Subcutaneous abdominal adipose tissue (tissue), 5 donors: Measurements from ENCODE around the gene C1QL1.

Experiments
- H3K27ac ChIP-seq: one replicate; pipeline ENCODE4 v1.7.0; 2013; ENCODE audit warnings: low read depth, mild to moderate bottlenecking, inconsistent platforms, low read length, moderate library complexity
- H3K27me3 ChIP-seq, 5 donors: one replicate each; pipeline ENCODE4 v1.7.0; 2013; ENCODE audit warnings: low read length in 5 of 5, inconsistent platforms in 1 of 5; ENCODE audit not compliant: control insufficient read depth in 5 of 5, insufficient read depth in 4 of 5
- H3K36me3 ChIP-seq, 5 donors: one replicate each; pipeline ENCODE4 v1.7.0; 2013; ENCODE audit warnings: low read length in 5 of 5; ENCODE audit not compliant: control insufficient read depth in 5 of 5, insufficient read depth in 5 of 5
- H3K4me1 ChIP-seq, 5 donors: one replicate each; pipeline ENCODE4 v1.7.0; 2013; ENCODE audit warnings: low read length in 5 of 5, mild to moderate bottlenecking in 3 of 5, moderate library complexity in 1 of 5; ENCODE audit not compliant: control insufficient read depth in 5 of 5, insufficient read depth in 5 of 5
- H3K4me3 ChIP-seq, 5 donors: one replicate each; pipeline ENCODE4 v1.7.0; 2013; ENCODE audit warnings: low read length in 5 of 5, low read depth in 1 of 5
- H3K9ac ChIP-seq, 5 donors: one replicate each; pipeline ENCODE4 v1.7.0; 2013; ENCODE audit warnings: low read length in 5 of 5, mild to moderate bottlenecking in 4 of 5, moderate library complexity in 3 of 5
- H3K9me3 ChIP-seq, 5 donors: one replicate each; pipeline ENCODE4 v1.7.0; 2013; ENCODE audit warnings: low read length in 5 of 5; ENCODE audit not compliant: control insufficient read depth in 5 of 5
- donor health status: healthy.
- donor health status: healthy.
- donor health status: healthy.
- donor health status: healthy.
- donor health status: healthy.

C1QL1 gene

DNA sequence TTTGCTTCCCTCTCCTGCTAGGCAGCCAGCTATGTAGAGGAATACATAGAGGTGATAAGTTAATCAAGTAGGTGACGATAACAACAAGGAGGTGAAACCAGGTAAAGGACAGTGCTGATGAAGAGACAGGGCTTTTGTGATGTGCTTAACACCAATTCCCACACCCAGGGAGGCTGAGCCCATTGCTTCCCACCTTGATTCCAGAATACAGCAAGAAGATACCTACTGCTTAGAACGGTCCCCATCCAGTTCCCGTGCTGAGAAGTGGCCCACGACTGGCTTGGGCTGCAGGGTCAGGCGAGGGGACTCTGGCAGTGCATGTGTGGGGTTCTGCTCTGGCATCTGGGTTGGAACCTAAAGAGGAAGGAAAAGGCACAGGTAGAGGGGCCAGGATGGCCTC lies 36.7 kb downstream of the C1QL1 start:
- Histone ChIP-seq H3K9me3 (no peaks in the 10 kb centered on the region), H3K36me3 (no peaks in the 10 kb centered on the region), H3K9ac (no peak overlapping the region), H3K27ac (no peak overlapping the region), H3K4me1 (no peaks in the 10 kb centered on the region), H3K27me3 (no peaks in the 10 kb centered on the region), H3K4me3 (no peak overlapping the region)

DNA sequence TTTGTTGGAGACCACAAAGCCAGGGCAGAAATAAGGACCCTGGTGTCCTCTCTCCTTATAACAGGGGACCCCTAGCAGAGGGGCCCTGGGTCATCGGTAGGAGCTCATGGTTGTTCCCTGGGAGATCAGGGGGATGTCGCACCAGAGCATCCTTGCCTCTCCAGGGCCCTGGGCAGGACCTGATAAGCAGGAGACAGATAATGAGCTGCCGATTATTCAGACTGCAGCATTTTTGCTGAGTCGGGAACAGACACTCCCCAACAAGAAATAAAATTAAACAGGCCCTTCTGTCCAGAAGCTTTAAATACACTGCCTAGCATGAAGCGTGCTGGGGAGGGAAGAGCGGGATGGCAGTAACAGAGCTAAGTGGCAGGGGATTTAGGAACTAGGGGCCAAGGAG lies 37.4 kb downstream of the C1QL1 start:
- H3K9me3 ChIP-seq, result no peaks in the 10 kb centered on the region
- no peaks in the 10 kb centered on the region for H3K36me3 ChIP-seq
- H3K9ac ChIP-seq, result no peak overlapping the region
- no peaks in the 10 kb centered on the region for H3K27me3 ChIP-seq
- no peaks in the 10 kb centered on the region for H3K4me1 ChIP-seq
- no peak overlapping the region for H3K4me3 ChIP-seq
- no peak overlapping the region for H3K27ac ChIP-seq

DNA sequence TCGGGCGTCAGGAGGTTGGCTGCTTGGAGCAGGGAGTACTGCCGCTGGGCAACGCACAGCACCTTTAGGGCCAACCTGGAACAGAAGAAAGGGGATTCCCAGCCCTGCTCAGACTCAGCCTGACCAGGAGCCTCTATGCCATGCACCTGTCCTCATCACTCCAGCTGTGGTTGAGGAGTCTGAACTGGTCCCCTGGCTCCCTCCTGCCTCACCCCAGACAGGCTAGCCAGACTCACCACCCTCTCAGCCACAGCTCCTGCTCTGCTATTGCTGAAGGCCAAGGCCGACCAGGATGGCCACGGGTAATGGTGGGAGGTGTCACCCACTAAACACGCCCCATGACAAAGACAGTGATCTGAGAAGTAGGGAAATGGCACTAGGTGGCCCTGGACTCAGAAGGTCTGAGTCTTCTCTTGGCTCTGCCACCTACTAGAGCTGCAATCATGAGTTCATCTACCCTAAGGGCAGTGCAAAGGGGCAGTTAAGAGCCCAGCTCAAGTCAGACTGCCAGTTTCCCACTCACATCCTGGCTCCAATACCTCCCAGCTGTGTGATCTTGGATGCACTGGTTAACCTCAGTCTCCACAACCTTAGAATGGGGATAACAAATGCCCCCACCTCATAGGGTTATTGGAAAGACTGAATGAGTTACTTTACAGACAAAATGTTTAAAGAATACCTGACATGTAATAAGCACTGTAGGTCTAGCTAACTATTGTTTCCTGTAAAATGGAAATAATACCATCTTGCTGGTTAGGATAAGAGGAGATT lies 39.0 kb downstream of the C1QL1 start:
- Histone ChIP-seq H3K27ac (no peak overlapping the region), H3K36me3 (no peaks in the 10 kb centered on the region), H3K9ac (peak overlapping the region in 1 of 5 donors; percentile 24), H3K27me3 (no peaks in the 10 kb centered on the region), H3K4me3 (no peak overlapping the region), H3K9me3 (no peaks in the 10 kb centered on the region), H3K4me1 (no peaks in the 10 kb centered on the region)

DNA sequence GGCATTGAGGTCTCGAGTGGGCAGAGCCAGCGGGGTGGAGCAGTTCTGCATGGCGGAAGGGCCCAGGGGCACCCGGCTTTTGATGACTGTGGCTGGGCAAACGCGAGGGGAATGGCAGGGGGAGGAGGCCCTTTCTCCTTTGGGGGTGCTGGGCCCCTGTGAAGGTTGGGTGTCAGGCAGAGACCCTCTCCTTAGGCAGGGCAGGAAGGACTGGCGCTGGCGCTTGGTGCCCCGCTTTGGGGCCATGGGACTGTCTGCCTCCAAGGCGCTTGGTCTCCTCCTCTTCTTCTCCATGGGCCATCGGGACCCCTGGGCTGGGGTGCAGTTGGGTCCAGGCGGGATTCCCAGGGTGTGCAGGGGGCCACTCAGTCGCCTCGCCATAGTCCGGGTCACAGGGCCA lies 40.0 kb downstream of the C1QL1 start:
- no peak overlapping the region for H3K4me3 ChIP-seq
- H3K27me3 ChIP-seq, result no peaks in the 10 kb centered on the region
- no peaks in the 10 kb centered on the region for H3K36me3 ChIP-seq

DNA sequence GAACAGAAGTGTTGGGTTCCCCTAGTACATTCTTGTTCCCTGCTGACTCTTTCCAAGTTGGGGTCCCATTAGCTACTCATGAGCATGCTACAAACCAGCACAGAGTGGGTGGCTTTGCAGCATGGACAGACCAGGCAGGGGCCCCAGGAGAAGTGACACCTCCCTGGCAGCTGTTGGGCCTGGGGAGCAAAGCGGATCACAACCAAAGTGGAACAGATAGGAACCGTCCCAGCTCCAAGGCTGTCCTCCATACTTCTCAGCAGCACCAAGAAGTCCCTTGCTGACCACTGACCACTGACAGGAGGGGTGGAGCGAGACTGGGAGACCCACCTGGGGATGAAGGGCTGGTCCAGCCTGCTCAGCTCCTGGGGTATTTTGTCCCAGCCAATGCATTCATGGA lies 40.4 kb downstream of the C1QL1 start:
- no peaks in the 10 kb centered on the region for H3K27me3 ChIP-seq
- H3K4me1 ChIP-seq, result no peaks in the 10 kb centered on the region
- no peaks in the 10 kb centered on the region for H3K36me3 ChIP-seq
- H3K4me3 ChIP-seq, result no peak overlapping the region
- no peak overlapping the region for H3K27ac ChIP-seq
- H3K9ac ChIP-seq, result no peak overlapping the region
- no peaks in the 10 kb centered on the region for H3K9me3 ChIP-seq

More for the DNA sequence above, 40.0 kb downstream of the C1QL1 start:
- no peaks in the 10 kb centered on the region for H3K4me1 ChIP-seq
- H3K9me3 ChIP-seq, result no peaks in the 10 kb centered on the region
- H3K9ac ChIP-seq, result no peak overlapping the region
- no peak overlapping the region for H3K27ac ChIP-seq

DNA sequence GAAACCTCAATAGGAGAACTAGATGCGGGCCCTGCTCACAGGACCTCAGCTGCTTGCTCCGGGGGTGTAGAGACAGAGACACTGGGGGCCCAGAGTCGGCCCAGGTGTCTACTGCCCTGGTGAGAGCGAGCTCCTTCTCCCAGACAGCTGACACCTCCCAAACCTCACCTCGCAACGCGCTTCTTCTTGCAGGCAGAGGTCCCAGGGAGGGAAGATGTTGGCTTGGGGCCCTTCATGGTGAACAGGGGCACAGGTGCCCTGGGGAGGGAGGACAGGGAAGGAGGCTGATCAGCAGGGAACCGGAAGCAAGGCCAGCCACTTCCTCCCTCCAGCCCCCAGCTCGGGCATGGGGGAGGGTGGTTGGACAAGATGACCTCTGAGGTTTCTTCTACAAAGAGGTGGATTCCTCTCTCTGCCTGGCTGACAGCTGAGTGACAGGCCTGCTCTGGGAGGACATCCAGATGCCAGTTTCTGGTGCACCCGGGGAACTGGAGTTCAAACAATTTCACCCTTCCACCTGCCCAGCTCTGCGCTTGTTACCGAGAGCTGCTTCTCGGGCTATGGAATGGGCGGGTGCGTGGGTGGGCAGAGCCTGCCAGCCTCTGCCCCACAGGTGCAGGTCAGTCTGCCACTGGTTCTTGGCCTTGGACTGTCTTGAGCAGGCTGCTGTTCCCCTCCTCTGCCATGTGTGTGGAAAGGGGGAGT lies 41.1 kb downstream of the C1QL1 start:
- no peak overlapping the region for H3K9ac ChIP-seq
- H3K4me1 ChIP-seq, result no peaks in the 10 kb centered on the region
- no peak overlapping the region for H3K27ac ChIP-seq
- H3K36me3 ChIP-seq, result no peaks in the 10 kb centered on the region
- no peaks in the 10 kb centered on the region for H3K27me3 ChIP-seq
- H3K9me3 ChIP-seq, result no peaks in the 10 kb centered on the region
- H3K4me3 ChIP-seq, result no peak overlapping the region

DNA sequence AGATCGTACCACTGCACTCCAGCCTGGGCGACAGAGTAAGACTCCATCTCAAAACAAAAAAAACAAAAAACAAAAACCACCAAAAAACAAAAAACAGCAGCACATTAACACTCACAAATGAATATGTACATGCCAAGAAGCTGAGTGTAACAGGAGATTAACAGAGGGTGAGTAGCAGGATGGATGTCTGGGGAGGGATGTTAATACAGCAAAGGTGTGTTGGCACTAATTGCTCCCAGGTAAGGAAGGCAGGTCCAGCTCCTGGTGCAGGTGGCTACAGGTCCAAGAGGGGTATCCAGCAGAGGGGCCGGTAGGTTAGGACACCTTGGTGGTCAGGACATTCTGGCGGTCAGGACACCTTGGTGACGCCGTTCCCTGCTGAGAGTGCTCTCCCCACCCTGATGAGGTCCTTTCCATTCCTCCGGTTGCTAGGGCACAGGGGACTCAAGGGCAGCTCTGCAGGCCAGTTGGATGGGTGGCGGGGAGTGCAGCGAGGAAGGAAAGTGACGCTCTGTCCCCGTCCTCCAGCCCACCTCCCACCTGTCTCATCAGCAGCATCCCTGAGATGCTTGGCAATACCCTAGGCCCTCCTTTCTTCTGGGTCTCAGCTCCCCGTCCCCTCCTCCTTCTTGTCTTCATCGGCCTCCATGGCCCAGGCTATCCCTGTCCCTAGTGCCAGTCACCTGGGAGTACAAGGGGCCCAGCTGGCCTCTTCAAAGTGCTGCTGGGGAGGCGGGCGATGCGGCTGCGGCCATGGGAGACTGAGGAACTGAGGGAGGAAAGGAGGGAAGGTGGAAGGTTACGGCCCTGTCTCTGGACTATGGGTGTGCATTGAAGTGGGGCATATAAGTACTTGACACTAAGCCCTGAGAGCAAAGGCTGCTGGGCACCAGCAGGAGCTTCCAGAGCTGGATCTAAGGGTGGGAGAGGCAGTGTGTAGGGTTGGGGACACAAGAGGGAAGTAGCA lies 42.1 kb downstream of the C1QL1 start:
- Histone ChIP-seq H3K9ac (no peak overlapping the region), H3K9me3 (no peaks in the 10 kb centered on the region), H3K36me3 (no peaks in the 10 kb centered on the region), H3K27ac (no peak overlapping the region), H3K27me3 (no peaks in the 10 kb centered on the region), H3K4me1 (peaks cover 0 to 6% (median 0%) of the 10 kb centered on the region in 5 donors), H3K4me3 (no peak overlapping the region)

DNA sequence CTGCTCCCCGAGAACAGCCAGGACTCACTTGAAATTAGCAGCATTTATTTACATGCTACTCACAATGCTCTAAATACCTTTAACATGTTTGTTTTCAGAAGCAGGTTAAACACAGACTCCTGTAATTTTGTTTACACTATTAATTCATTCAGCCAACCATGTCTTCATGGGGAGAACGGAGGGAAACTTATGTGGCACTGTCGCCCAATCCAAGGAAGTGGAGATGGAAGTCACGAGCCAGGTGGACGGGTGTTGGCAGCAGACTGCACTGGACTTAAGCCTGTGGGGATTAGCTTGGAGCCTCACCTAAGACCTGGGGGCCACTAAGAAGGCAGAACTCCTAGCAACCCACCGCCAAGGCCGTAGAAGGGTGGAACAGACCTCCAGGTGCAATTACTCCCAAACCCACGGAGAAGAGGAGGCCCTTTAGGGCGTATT lies 44.0 kb downstream of the C1QL1 start:
- Histone ChIP-seq H3K27ac (no peak overlapping the region), H3K9ac (no peak overlapping the region), H3K4me1 (peaks cover 0 to 12% (median 6%) of the 10 kb centered on the region in 5 donors)

DNA sequence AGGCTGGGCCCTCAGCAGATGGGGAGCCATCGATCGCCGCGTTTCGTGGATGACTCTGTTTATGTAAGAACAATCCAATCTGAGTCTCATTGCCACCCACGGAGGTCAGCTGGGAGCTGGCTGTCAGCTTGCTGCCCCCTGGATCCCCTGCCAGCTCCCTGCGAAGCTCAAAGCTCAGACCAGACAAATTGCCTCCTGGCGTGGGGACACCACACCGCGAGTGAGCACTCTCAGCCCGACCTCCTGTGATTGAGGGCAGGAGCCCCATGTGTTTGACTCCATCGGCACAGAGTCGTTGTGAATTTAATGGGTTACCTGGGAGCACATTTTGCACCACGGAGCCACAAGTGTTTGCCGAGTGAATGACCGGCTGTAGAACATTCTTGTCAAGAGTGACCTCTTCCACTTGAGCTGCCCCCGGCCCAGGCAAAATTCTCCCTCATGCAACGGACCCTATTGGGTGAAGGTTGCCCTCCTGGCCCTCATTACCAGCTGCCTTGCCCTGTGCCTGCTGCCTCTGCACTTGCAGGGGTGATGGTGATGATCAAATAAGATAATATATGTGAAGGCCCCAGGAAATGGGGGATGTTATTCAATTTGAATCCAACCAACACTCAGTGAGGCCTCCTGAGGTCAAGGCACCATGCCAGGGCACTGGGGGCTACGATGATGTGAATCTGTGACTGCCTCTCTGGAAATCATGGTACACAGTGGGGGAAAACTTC lies 45.2 kb downstream of the C1QL1 start:
- no peaks in the 10 kb centered on the region for H3K9me3 ChIP-seq
- H3K4me3 ChIP-seq, result no peak overlapping the region
- H3K27me3 ChIP-seq, result no peaks in the 10 kb centered on the region
- peaks cover 0 to 12% (median 6%) of the 10 kb centered on the region in 5 donors for H3K4me1 ChIP-seq
- peak overlapping the region in 1 of 5 donors; percentile 18 for H3K9ac ChIP-seq
- no peaks in the 10 kb centered on the region for H3K36me3 ChIP-seq
- H3K27ac ChIP-seq, result no peak overlapping the region

More for the DNA sequence above, 44.0 kb downstream of the C1QL1 start:
- Histone ChIP-seq H3K36me3 (no peaks in the 10 kb centered on the region), H3K9me3 (no peaks in the 10 kb centered on the region), H3K27me3 (no peaks in the 10 kb centered on the region), H3K4me3 (no peak overlapping the region)
